Hematopoietic multipotent progenitor cell (in vitro differentiated cells): ENCODE results near the gene SDC1. TPM values are rescaled to one million over a fixed set of nuclear protein-coding genes. Genes with fewer than 3 reads are reported as not detected.

Experiments used
- DNase-seq, 3 donors: peaks; one replicate each; pipeline ENCODE4 v3.0.0-alpha.2; 2011 to 2015; ENCODE audit warnings: low read depth in 2 of 3, low spot score in 2 of 3
- total RNA-seq: library from RNA; depleted of rRNA; stranded (reverse); fragments of >200 nt; gene quantifications from one replicate; pipeline ENCODE4 v1.2.3, GENCODE V29; 2012

SDC1 gene
- total RNA-seq, 1 donor = 0.27 TPM

DNA sequence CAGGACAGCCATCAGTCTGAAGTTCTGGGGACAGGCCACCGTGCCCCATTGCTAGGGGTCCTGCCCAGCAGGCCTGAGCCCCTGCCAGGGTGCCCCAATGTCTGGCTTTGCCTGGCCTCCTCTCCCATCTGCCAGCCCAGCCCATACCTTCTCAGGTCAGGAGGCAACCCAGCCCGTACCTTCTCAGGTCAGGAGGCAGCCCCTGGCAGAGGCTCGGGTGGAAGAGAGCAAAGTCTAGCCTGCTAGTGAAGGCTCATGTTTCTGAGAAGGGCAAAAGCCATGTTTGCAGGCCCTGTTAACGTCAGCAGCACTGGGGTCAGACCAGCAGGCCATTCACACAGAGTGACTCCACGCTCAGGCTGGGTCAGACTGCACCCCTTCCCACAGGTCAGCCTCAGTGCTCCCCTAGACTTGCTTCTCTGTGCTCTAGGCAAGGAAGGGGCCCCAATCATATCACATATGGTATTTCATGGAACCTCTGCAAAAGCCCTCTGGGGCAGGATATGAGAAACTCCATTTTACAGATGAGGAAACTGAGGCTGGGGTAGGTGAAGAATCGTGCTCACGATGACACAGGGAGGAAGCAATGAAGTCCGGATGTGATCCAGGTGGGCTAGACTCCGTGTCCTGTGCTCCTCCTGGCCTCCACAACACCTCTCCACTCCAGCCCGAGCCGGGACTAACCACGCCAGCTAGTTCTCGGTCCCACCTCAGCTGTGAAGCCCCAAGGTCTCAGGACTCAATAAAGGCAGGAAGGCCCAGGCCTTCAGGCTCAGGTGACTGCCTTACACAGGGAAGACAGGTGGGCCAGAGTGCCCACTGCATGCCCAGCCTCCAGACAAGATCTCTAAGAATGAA is 9.5 kb downstream of the SDC1 start:
- DNase-seq = no peak

DNA sequence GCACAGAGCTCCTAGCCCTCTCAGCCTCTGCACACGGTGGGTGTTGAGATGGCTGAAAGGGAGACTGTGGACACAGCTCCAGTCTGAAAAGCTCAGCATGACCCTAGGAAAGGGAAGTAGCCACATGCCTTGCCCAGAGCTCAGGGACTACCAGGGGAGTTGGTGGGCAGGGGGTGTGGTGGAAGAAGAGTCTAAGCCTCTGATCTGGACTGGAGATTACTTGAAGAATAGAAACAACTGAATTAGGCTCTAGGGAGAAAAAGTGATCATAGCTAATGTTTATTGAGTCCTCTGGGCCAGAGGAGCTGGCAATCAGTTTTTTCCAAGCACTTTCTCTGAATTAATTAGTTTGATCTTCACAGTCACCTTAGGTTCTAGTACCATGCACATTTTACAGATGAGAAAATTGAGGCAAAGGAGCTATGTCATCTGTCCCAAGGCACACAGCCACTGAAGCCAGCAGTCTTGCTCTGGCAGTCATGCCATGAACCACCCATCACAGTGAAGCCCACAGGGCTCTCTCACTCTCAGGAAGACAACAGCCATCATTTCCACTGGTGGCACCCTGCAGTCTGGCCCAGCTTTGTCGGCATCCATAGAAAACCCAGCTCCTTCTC is 10.3 kb downstream of the SDC1 start:
- DNase-seq = no peak

DNA sequence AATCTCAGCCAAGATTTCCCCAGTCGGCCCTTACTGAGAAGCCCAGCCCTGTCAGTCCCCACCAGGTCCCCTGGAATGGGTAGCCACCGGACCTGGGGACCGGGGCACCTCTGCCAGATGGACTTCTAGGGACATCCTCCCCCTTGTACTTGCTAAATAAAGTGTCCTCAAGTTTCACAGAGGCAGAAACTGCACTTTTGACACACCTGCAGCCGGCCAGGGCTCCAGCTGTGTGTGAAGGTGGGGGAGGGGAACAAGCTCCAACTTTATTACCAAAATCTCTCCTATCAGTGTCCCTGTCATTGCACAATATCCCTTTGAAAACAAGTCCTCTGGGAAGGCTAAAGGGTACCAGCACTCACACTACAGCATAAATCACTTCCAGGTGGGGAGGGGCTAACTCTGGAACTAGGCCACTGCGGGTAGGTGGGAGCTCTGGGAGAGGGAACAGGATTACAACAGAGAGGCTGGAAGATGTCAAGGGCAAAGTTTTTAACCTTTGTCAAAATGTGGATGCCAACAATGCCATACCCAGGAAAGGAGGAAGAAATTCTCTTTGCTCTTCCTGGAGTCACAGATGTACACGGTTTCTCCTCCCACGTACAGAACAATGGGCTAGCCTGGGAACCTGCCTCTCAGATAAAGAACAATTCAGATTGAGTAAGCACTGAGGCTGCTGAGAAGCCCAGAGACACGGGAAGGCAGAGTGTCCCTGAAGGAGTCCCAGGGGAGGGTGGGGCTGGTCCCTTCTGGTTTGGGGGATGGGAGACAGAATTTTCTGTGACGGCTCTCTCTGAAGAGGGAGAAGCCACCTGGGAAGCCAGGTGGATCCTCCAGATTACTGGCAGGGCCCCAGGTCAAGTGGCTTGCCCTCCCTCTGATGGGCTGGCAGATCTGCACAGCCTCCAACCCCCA is 11.0 kb downstream of the SDC1 start:
- DNase-seq = no peak

DNA sequence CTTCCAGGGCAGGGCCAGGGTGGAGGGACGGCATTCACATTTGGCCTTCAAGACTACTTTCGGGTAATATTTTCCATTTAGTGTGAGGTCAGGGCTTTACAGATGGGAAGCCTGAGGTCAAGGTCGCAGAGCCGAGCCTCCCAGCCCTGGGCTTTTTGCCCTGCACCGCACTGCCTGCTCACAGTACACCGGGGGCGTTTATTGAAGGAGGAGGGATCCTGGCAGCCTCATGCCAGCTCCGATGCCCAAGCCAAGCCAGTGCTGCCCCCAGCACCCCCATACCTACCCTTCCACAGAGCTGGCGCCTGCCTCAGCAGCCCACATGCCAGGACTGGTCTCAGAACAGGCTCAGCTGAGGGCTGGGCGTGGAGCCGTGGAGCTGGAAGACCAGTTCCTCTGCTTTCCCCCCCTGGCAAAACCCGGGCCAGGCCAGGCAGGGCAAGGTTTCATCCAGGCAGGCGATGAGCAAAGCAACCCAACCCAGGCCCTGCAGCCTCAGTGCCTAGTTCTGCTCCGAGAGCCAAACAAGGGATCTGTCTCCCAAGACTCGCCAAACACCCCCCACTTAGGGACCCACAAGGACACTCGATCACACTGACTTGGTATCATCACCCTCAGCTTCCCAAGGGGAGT is 11.9 kb downstream of the SDC1 start:
- DNase-seq = no peak

DNA sequence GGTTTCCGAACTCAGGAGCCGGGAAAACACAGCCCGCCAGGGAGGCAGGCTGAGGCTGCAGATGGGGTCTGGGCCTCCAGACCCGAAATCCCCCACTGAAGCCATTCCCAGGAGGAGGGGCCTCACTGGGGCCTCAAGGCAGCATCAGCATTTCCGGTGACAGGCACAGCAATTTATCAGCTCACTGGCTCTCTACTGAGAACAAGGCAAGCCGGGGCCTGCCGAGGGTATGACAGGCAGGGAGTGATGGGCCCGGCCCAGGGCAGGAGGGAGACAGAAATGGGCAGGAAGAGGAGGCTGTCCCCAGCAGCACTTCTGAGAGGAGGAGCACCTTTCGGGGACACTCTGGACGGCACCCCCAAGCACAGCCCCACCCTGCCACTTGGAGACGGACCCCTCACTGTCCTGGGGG is 12.5 kb downstream of the SDC1 start:
- DNase-seq = peak in 1 of 3 donors; percentile 32

DNA sequence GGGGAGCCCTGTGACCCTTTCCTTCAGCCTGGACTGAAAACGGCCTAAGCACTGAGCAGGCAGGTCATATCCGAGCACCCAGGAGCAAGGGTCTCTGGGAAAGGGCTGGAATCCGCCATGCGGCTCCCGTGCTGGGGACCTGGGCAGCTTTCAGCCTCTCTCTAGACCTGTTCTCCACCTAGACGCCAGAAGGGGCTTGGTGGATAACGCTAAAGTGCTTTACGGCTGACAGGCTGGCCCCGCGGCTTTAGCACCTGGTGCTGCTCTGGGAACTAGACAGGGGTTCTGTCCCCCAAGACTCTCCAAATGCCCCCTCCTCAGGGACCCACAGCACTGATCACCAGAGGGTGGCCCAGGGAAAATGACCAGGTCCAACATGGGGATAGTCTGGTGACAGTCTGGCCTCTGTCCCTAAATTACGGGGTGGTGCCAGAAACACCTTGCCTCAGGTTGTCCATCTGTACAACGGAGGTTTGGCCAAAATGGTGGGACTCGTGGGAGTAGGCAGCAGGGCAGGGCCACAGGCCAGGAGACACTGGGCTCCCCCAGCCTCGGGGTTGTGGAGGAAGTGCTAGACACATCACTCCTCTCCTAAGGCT is 13.0 kb downstream of the SDC1 start:
- DNase-seq = no peak

DNA sequence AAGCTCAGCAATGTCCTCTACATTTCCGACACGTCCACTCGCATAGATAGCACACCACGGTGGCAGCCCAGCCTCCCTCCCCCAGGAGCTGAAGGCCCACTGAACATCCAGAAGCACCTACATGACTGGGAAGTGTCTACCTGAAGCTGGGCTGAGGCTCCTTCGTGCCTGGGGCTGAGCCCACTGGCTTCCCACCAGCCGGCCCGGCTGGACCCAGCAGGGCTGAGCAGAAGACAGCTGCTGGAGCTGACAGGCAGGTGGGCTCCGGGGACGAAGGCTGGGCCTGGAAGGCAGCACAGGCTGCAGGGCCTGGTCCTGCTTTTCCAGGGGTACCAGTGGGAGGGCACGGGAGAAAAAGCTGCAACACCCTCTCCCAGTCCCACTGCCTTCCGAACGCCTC is 13.5 kb downstream of the SDC1 start:
- DNase-seq = no peak

DNA sequence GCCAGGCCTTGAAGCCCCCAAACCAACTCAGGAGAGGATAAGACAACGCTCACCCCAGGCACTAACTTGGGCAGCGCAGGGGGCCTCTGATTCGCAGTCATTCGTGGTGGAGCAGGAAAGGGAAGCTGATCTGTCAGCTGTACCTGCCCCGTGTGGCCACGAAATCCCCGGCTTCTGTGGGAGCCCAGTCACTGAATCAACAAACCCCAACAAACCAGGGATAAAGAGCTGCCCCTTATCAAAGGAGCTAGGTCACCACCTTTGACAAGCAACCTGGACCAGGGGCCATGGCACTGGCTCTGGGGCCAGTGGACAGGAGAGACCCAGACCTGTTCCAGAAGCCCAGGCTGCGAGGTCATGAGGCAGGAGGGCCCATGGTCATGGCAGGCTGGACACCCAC is 14.5 kb downstream of the SDC1 start:
- peak in 1 of 3 donors; percentile 60 for DNase-seq

DNA sequence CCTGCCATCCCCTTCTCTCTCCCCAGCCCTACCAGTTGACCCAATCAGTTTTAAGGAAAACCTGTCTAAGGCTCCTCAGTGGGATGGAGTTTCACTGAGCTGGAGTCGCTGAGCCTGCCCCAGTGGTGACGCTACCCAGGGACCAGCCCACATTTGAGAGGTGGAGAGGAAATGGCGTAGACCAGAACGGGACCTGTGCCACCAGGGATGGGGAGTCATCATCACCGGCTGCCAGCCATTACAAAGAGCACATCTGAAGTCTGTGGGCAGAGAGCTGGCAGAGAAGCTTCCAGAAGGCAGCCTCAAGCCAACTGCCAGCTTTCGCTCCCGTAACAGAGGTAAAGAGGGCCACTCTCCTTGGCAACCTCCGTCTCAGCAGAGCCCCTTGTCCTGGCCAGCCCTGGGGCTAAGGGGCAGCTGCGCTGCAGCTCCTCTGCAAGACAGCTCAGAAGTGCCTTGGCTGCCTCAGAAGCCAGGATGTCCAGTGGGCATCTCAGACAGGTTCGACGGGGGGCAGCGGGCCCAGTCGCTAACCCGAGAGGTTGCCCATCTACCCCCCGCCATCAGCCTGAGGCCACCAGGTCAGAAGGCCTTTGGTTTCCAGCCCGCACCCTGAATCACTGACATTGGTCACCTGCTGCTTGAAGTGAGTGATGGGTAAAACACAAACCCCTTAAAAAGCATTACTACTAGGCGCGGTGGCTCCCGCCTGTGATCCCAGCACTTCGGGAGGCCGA is 15.4 kb downstream of the SDC1 start:
- DNase-seq = no peak

DNA sequence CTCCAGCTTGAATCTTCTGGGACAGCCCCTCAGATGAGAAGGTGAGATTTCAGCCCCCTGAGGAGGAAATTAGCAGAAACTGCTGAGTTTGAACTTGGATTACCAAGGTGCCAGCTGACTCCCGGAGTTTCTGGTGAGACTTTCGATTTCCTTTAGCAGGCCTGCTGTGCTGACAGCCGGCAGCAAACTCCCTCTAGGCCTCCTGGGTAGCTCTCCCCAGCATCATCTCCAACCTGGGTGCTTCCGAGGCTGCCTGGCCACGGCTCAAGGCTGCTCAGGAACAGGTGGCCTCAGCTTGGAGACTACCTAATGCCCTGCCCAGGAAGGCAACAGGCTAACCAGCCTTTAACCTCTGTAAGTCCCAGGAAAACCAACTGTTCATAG is 16.5 kb downstream of the SDC1 start:
- DNase-seq = no peak

DNA sequence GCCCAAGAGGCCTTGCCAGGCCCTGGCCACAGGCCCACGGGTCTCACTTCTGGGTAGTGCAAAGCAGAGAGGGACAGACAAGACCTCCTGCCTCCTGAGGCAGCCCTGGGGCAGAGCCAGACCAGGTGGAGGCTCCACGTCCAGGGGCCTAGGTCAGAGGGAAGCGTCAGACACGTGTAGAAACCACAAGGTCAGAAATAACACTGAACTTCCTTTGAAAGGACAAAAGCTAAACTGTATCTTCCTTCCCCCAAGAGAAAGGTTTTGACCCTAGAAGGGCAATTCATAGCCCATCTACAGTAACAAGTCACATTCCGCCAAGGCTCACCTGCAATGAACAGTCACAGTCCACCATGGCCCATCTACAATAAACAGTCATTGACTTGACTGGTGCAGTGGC is 17.9 kb downstream of the SDC1 start:
- no peak for DNase-seq

DNA sequence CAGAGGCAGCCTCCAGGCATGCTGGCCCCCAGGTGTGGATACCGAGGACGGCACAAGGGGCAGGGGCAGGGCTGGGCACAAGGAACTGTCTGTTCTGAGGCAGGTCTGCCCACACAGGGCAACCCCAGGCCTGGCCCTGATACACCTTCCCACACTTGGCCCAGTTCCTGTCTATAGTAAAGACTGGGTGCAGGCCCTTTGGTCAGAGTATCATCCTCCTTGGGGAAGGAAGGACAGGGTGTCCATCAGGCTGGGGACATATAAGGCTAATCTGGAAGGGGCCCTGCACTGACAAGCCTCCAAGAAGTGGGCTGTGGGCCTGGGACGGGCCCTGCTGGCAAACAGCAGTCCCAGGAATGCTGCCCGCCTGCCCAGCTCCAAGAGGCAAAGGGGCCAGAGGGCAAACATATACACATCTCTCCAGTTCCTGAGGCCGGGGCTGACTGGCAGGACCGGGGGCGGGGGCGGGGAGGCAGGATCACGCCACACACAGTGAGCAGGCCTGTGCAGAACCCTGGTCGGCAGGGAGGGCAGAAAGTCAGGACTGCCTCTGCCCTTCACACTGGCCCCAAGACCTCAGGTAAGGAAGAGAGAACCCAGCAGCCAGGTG is 18.9 kb downstream of the SDC1 start:
- no peak for DNase-seq

DNA sequence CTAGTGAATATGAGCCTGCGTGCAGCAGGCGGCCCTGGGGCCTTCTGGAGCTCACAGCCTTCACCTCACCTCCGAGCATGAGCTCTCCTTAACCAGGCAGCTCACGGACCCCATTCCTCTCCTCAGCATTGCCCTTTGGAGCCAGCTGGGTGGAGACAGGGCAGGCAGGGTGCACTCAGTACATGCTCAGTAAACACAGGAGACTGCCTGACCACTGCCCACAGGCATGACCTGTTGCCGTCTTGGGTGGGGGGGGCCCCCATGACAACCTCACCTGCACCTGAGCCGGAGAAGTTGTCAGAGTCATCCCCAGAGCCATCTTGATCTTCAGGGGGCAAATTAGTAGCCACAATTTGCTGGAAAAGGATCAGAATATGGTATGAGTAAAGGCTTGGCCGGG is 19.9 kb downstream of the SDC1 start:
- DNase-seq = no peak

DNA sequence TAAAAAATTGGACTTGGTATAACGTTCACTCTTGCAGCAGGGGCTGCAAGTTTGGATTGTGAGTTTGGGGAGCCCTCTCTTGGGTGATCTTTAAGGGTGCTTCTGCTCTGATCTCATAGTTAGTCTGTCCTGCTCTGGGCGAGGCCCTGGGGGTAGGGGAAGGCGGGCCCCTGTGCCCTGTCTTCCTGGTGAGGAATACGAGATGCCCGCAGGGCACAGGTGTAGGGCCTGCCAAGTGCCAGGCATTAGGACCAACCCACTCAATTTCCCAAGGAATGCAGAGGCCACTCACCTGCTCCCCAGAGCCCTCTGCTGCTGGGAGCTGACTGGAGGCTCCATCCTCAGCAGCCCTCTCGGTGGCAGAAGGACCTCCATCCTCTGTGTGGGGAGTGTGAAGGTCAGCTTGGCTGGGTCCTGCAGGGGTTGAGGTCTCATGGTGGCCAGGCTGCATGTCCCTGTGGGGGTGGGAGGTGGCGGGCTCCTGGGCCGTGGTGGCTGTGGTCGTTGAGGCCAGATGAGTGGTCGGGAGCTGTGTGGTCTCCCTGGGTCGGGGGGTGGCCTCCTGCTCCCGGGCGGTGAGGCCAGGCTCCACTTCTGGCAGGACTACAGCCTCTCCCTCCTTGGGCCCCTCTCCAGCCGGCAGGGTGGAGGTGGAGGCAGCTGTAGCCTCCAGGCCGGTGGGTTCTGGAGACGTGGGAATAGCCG is 21.3 kb downstream of the SDC1 start:
- DNase-seq = no peak

DNA sequence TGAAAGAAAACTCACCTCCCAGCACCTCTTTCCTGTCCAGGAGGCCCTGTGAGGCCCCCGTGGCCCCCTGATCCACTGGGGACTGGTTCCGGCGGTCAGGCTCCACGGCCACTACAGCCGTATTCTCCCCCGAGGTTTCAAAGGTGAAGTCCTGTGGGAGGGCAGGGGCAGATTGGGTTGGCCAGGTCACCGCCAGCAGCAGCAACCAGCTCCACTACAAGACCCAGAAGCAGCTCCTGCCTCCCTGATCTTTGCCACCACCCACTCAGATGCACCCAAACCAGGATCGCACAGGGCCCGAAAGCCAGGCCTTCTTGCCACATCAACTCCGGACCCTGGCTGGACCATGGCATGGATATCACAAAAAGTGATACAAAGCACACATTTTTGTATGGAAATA is 21.9 kb downstream of the SDC1 start:
- no peak for DNase-seq

DNA sequence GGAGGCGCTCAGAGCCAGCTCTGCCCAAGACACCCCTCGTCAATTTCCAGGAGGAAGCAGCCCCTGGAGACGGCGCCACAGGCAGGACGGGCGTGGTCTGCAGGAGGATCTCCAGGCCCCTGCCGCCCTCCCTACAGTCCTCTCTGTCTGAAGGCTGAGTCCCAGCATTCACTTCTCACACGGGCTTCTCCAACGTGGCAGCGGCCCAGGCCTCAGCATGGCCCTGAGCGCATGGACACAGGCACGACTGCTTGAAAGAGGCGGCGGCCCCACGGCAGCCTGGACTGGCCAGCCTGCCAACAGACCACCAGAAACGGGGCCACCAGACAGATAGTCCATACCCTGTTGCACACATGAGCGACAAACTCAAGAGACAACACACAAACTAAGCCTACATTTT is 23.3 kb downstream of the SDC1 start:
- no peak for DNase-seq

DNA sequence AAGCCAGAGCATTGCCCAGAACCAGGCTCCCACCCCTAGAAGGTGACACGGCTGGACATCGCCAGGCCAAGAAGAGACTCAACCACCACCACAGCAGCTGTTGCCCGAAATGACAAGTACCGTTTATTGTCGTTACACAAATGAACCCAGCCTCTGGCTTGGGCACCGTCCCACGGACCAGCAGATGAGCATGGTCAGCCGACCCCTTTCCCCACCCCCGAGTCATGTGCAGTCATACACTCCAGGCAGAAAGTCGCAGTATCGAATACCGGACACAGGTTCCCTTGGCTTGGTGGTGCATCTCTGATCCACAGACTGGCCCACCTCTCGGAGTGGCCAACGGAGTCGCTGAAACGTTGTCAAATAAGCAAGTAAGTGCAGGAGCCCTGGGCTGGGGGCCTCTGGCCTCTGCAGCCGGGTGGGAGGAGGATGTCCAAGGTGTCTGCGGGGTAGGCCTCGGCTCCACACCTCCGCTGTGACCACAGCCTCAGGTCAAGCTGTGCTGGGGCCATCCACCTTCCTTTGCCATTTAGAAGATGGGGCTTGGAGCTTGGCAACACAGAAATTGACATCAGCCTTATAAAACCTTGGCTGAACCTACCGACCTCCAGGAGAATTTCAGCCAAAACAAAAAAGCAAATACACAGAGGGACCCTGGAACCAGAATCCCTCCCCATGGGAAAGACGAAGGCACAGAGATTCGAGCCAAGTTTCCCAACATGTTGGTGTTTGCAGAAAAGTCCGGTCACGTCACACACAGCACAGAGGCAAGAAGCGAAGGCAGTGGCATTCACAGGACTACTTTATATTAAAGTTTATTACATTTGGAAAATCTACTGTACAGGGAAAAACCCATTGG is 24.0 kb downstream of the SDC1 start:
- DNase-seq = no peak
